Occipital lobe (tissue), 2 donors: ENCODE data around the gene SCMH1. TPM values are rescaled to one million over a fixed set of nuclear protein-coding genes. Genes with fewer than 3 reads are reported as not detected.
A peak's percentile ranks its signal among the peaks of the same experiment; 100 is the strongest.

ENCODE experiments used
- DNase-seq: peaks from one replicate; lab custom pipeline; 2025; lab: John Stamatoyannopoulos, UW
- total RNA-seq: library from RNA; depleted of rRNA; stranded (reverse); fragments of >200 nt; gene quantifications from one replicate; pipeline ENCODE4 v1.2.3, GENCODE V29; 2014

Gene SCMH1
- total RNA-seq, 1 donor from 2014 or later = 45.5 TPM

GRCh38 chr1:41005876-41006275, 236.2 kb downstream of the SCMH1 start:
- no peak for DNase-seq

GRCh38 chr1:41003640-41004220, 238.4 kb downstream of the SCMH1 start:
- peak; percentile 84 for DNase-seq

DNA sequence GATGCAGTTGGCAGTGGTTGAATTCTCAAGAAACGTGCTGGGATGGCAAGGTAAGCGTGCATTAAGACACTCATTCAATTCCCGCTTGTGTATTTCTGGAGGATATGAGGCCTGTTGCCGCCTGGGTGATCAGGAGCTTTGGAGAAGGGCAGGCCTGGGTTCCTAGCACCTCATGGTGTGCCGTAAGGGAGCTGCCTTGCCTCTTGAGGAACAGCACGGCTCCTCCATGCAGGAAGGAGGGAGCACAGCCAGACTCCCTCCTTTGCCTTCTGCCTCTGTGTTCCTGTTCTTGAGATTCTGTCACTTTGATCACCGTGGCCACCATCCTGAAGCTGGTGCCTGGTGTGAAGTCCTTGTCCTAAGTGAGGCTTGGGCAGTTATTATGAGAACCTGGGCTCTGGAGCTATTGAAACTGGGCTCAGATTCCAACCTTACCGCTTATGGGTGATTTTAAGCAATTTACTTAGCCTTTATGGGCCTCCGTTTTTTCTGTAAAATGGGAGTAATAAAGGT, 238.9 kb downstream of the SCMH1 start:
- no peak for DNase-seq

DNA sequence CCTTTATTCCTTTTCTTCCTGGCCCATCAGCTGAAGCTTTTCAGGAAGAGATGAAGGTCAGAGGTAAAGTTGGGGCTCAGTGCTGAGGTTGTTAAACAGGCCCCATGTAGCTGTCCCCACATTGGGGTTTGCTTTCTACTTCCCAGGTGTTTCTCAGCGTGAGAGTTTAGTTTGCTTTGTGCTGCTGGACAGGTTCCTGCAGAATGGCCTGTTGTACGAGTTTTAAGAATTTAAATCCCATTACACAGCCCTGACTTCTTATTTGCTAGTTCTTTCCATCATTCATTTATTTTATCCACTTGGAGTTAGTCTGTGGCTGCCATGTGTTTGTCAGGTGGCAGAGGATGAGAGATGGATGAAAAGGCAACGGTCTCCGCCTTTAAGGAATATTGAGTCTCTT, 243.4 kb downstream of the SCMH1 start:
- no peak for DNase-seq

GRCh38 chr1:40997096-40997495, 245.0 kb downstream of the SCMH1 start:
- no peak for DNase-seq

DNA sequence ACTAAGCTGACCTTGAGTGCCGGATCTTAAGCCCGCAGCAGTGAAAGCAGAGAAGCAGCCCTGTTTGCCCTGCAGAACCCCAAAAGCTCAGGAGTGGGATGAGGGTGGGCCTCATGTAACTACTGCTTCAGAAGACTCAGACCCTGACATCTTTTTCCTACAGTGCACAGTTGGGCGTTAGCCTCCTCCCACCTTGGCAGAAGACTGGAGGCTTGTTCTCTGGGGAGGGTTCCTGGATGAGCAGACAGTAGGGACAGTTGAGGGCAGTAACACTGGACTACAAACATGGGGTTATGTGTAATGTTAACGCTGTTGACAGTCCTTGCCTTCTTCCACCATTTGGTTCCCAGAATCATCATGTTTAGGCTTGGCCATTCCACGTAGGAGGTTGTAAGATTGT, 253.0 kb downstream of the SCMH1 start:
- no peak for DNase-seq

DNA sequence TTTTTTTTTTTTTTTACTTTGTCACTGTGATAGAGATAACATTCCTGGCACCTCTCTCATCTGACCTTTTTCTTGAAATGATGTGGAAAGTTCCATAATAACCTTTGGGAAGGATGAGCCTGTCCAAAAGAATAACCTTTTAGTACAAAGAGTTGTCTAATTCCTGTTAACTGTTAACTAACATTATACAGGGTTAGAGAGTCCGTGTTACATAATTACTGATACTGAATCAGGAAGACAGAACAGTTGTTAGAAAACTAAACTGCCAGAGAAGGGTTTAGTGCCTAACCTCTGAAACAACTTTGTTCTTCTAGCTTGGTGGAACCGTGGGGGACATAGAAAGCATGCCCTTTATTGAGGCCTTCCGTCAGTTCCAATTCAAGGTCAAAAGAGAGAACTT, 253.8 kb downstream of the SCMH1 start:
- DNase-seq = no peak

DNA sequence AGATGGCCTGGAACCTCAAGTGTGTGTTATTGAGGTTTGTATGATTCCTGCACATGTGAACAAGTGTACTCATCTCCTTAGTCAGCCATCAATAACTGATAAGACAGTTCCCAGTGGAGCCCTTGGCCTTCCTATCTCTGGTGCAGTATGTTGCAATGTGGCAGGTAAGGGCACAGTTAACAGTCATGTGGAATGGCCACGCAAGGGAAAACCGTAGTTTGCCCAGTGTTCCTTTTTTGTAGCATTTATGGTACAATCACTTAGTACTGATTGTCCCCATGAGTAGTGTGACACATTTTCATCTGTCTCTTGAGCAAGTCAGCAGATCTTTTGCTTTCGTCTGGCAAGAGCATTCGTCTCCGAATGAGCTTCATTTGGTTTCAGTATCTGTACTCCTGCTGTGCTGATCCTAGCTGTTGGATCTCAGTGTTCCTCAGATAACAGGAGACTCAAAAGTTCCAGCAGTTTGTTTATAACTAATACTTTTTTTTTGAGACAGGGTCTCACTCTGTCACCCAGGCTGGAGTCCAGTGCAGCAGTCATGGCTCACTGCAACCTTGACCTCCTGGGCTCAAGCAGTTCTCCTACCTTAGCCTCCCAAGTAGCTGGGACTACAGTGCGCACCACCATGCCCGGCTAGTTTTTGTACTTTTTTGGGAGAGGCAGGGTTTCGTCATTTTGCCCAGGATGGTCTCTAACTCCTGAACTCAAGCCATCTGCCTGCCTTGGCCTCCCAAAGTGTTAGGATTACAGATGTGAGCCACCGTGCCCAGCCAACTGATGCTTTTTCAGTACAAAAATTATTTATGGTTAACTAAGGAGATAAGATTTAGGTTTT, 254.4 kb downstream of the SCMH1 start:
- no peak for DNase-seq

DNA sequence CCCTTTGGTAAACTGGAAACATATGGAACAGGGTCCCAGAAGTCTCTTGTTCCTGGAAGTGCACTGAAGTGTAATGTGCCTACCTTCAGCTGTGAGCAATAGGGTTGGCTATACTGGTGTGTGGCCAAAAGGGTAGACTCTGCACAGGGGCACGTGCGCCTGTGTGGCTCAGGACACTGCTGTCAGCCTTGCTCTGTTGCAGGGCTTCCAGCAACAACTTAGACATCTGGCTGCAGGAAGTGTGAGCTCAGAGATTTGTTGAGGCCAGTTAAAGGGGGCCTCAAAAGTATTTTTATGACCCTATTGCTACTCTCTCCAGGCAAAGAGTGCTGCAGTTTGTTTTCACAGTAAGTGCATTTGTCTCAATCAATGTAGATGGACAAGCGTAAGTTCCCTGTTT, 255.2 kb downstream of the SCMH1 start:
- DNase-seq = no peak

- no peak for DNase-seq
These were observed 255.8 kb downstream of the SCMH1 start for GRCh38 chr1:40986328-40986783.

GRCh38 chr1:40985875-40986274, 256.2 kb downstream of the SCMH1 start:
- DNase-seq = no peak

- no peak for DNase-seq
These were observed 256.9 kb downstream of the SCMH1 start for GRCh38 chr1:40985161-40985560.

- no peak for DNase-seq
These were observed 257.6 kb downstream of the SCMH1 start for GRCh38 chr1:40984531-40984930.

- DNase-seq = no peak
These were observed 258.0 kb downstream of the SCMH1 start for GRCh38 chr1:40984066-40984465.

DNA sequence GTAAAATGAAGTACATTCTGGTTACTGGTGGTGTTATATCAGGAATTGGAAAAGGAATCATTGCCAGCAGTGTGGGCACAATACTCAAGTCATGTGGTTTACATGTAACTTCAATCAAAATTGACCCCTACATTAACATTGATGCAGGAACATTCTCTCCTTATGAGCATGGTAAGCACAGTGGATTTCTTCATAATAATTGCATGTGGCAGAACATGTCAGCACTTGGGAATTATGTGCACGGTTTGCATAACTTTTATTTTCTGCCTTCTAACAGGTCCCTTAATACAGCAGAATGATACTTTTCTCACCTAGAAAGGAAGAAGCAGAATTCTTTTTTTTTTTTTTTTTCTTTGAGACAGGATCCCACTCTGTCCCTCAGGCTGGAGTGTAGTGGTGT, 258.8 kb downstream of the SCMH1 start:
- no peak for DNase-seq

DNA sequence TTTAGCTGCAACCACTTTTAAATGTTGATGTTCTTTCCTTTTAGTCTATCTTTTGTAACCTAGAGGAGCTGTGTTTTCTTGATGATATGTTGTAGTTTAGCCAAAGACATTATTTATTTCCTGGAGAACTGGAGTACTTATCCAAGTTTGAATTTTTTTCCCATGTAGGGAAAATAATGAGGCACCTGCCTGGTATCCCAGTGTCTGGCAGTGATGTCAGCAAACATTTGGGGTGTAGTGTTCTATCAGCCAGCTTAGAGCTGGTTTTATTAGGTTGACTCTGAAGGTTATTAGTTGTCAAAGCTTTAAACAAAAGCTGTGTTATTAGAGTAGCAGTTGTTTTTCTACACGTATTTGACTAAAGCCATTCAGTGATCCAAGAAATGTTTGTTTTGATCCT, 259.4 kb downstream of the SCMH1 start:
- DNase-seq = no peak

- no peak for DNase-seq
These were observed 260.2 kb downstream of the SCMH1 start for GRCh38 chr1:40981691-40982448.

DNA sequence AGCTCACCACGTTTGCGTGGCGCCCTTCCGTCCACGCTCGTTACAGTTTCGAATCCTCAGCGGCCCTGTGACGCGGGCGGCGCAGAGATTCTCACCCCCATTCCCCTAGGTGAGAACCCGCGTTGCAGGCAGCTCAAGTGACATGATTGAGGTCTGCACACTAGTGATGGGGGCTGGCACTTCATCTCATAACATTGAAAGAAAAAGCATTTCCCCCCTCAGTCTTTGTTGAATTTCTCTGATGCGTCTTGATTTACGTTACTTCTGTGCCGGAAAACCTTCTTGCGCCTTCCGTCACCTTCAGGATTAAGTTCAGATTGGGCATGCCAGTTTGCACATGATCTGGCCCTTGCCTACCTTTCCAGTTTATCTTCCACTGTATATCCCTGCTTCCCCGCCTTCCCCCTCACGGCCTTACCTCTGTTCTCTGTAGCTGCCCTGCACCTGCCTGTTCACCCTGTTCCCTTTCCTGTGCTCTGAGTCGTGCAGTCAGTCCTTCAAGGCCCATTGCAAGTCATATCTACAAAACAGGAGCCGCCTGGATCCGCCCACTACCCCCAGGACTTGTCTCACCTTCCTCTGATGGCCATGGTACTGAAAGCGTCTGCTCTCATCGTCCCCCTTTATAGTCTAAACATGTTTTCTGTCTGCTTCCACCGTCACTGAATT, 261.5 kb downstream of the SCMH1 start:
- no peak for DNase-seq

- no peak for DNase-seq
These were observed 262.0 kb downstream of the SCMH1 start for GRCh38 chr1:40980068-40980452.

GRCh38 chr1:40979241-40980067, 262.7 kb downstream of the SCMH1 start, which contains the start of gene CTPS1:
CTPS1 (plus strand) TSS chr1:40979696; CDS start chr1:40983291, 3,595 bp downstream.
- DNase-seq = peak; percentile 95

DNA sequence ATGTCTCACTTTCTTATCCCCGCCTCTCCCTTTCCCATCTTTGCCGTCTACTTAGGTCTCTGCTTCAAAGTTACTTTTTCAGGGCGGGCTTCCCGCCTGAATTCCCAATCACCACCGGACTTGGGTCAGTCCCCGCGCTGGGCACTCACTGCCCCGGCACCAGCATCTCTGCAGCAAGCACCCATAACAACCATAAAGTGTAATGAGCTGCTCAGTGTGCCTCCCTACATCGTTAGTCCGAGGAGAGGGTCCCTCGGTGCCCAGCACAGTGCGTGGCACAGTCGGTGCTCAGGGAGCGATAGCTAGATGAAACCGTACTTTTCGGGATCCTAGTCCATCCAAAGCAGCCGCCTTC, 263.2 kb downstream of the SCMH1 start:
- no peak for DNase-seq
